ENCODE measurements around the gene TNFRSF4.
A peak's percentile ranks its signal among the peaks of the same experiment; 100 is the strongest.

TNFRSF4 gene

DNA sequence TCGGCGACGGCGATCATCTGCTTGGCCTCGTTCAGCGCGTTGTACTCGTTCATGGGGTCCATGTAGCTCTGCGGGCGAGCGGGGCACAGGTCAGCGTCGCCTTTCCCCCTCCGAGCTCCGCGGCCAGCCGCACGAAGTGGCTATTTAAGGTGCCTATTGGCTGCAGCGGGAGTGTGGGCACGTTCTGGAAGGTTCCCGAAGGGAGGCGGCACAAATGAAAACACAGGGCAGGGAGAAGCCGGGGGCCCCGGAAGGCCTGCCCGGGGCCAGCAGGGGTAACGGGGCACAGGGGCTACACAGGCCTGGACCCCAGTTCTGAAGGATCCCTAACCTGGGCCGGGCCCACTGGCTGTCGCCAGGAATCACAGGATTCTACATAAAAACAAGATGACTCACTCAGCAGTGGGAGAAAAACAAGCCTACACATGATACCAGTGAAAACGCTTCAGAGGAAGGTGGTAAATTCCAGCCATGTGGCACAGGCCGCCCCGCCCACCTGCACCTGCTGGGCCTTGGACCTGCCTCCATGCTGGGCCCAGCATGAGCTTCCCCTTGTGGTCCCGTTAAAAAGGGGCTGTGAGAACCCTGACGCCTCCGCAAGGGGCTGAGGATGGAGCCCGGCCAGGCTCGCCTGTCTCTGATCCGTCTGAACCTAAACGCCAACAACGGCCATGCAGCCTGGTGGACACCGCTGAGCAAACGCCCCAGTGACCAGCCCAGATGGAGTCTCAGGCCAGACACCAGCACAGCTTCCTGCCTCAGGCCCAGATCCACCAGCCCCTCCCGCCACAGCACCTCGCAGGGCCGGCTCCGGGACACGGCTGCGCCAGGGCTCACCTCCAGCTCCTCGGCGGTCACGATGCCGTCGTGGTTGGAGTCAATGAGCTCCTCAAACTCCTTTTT, 3.9 kb upstream of the TNFRSF4 start:
- DNase-seq: no peak

DNA sequence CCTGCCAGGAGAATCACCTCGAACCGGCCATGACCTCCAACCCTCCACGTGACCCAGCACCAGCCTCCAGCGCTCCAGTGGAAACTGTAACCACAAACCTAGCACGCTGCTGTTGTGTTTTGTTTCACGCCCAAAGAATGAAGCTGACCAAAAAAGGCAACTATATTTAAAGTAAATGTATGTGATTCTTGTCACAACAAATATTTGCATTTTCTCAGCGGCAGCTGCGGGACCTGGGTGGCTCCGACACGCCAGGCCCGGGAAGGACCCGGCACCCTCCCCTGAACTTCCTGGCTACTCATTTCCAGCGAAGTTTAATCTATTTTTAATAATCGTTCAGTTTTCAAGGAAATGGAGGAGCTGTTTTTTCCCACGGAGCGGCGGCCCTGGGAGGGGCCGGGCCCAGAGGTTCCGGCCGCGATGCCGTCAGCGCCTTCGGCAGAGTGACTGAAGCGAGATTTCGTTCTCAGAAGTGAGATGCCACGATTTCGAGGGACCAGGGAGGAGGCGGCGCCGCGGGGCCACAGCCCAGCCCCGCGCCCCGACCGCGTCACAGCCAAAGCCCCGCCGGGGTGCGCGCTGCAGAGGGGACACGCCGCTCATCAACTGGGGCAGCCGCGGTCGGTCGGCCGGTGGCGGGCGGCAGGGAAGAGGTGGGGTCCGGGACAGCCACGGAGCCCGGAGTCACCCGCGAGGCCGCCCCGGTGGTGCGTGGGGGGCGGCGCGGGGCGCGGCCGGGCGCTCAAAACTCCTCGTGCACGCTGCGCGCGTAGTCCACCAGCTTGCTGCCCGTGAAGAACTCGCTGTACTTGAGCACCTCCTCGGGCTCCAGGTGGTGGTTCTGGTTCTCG, 3.0 kb upstream of the TNFRSF4 start:
- DNase-seq: no peak

DNA sequence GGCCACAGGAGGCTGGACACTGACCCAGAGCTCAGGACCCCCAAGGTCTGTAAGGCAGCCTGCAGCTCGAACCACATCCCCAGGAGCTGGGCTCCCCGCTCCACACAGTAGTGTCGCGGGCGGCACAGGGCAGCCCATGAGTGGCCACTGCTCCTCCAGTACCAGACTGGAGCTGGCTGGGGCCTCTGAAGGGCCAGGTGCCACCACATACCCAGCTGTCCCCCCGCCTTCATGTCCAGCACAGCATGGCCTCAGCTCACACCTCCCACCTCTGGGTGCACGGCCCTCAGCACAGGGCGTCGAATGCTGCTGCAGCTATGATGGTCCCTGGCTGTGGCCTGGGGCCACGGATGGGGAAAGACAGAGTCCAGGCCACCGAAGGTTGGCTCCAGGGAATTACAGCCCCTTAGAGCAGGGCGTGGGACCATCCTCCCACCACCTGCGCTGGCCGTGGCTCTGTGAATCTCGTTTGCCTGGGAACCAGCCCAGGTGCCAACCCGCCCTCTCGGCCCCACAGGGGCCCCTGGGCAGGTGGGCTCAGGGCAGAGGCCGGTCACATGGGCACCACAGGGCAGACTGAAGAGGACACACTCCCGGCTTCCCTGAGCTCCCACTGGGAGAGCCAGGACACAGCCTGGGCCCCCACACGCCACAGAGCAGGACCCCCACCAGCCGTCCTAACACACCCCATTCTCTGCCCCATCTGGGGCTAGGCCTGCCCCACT, 2.1 kb upstream of the TNFRSF4 start:
- DNase-seq: no peak

DNA sequence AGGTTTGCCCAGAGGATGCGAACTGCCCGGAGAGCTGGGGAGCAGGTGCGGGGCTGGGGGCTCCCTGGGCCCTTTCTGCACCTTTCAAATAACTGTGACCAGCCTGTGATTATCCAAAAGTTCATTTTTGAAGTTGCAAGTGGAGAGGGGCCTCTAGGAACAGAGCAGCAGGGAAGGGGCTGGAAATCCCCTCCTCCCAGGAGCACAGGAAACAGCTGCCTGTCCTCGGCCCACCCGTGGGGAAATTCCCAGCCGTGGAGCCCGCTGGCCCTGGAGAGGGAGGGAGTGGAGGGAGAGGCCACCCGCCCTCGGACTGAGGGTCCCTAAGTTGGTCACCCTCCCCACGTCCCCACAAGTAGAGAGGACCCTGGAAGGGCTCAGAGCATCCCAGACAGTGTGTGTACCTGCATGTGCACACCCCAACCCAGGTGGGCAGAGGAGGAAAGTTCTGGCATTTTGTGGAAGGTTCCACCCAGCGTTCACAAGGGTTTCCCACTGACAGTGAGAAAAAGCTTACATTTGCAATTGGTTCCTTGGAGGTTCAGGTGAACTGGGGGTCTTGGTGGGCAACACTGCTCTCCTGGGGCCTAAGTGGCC, 1.2 kb upstream of the TNFRSF4 start:
- no peak for DNase-seq

DNA sequence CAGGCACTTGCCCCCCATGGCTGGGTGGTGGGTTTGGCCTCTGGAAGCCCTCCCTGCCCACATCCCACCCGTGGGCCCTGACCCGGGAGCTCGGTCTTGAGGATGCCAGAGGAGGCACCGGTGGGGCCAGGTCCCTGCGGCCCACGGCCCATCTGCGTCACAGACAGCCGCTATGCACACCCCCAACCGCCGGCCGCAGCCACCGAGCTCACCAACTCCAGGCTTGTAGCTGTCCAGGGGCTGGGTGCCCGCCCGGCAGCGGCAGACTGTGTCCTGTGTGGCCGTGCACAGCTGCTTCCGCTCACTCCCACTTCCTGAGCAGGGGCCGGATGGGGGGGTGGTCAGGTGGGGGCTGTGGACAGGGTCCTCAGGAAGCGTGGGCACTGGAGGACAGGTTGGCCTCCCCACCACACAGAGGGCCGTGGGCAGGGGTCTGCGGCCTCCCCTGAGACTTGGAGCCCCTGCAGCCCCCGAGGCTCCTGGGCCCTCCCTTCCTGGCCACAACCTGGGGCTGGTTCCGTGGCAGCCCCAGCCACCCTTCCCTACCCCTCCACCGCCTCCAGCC, 1.1 kb downstream of the TNFRSF4 start:
- no peak for DNase-seq

DNA sequence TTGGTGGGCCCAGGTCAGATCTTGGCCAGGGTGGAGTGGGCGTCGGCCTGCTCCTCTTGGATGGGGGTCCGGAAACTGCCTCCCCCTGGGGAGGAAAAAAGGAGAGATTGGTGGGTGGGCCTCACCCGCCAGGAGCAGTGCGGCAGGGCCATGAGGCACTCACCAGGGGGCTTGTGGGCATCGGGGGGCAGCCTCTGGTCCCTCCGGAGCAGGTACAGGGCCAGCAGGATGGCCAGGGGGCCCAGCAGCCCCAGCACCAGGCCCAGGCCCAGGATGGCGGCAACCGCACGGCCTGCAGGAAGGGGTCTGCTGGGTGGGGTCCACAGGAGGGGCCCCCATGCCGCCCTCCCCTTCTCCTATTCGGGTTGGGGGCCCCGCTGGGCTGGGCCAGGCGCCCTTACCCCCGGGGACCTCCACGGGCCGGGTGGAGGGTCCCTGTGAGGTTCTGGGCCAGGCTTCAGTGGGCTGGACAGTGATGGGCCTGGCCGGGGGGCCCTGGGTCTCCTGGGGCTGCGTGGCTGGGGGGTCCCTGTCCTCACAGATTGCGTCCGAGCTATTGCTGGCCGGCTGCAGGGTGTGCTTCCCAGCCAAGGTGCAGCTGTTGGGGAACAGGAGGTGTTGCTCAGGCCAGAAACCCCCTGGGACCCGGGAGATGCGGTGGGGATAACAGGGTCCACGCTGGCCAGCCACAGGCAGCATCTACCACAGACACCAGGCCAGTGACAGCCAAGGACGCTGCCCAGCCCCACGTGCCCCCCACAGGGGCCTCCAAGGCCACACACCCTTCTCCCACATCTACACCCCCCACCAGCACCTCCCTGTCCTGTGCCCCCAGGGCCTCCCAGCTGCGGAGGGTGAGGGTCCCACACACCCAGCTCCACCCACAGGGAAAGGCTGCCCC, 2.2 kb downstream of the TNFRSF4 start:
- DNase-seq: no peak

DNA sequence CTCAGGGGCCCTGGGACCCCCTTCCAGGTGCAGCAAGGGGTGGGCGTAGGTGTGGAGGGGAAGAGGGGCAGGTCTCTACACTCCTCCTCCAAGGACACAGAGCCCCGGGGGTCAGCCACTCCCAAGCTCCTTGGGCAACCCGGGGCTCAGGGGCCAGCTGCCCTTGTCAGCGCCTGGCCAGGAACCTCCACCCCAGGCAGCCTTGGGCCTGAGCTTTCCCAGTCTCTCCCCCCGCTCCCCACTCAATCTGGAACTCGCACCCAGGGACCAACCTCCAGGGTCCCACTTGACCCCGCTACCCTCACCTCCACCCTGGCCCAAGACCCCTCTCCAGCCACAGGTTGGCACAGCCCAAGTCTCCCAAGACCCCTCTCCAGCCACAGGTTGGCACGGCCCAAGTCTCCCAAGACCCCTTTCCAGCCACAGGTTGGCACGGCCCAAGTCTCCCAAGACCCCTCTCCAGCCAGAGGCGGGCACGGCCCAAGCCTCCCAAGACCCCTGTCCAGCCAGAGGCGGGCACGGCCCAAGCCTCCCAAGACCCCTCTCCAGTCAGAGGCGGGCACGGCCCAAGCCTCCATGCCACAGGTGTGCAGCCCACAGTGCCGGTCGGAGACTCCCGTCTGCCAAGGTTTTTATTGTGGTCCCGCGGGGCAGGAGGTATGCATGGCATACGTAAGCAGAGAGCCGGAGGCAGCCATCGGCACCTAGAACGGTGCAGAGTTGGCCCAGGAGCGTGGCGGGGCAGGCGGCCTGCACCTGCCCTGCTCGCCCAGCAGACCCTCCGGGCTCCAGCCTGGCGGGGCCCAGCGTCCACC, 3.0 kb downstream of the TNFRSF4 start:
- no peak for DNase-seq

DNA sequence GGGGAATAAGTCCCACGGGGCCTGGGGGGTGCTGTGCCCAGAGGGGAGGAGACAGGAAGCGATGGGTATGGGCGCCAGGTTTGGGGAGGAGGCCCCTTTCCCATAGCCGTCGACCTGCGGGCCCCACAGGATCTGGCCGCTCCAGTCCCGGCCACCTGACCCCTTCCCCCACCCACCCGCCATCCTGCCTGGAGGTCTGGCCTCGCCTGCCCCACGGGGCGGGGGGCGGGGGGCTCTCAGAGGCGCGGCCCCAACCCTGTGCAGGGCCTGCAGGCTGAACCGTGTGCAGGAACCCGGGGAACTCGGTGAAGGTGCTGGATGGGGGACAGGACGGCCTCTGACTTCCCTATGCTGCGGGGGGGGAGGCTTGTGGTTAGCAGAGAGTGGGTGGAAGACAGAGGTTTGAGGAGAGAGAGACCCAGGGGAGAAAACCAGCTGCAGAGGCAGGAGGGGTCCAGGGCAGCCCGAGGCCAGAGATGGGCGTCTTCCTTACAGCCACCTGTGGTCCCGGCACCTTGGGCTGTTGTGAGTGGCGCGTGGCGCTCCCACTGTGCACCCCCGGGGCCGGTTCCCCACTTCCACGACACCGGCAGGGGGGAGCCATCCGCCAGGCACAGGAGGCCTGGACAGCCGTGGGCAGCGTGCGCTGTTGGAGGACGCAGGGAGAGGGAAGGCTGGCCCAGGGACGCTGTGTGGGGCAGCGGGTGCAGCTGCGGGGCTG, 5.1 kb downstream of the TNFRSF4 start:
- peak; percentile 19 for DNase-seq

DNA sequence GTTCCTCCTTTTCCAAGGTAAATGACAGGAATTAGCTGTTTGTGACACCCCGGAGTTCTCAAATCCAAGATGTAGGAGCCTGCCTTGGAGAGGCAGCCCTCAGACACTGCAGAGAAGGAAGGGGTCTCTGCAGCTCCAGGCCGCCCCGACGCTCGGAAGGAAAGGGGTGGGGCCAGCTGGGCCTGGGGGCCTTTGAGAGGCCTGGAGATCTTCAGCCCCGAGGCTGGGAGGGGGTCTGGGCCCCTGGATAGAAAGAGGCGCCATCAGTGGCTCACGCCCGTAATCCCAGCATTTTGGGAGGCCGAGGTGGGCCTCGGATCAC, 6.4 kb downstream of the TNFRSF4 start:
- no peak for DNase-seq

DNA sequence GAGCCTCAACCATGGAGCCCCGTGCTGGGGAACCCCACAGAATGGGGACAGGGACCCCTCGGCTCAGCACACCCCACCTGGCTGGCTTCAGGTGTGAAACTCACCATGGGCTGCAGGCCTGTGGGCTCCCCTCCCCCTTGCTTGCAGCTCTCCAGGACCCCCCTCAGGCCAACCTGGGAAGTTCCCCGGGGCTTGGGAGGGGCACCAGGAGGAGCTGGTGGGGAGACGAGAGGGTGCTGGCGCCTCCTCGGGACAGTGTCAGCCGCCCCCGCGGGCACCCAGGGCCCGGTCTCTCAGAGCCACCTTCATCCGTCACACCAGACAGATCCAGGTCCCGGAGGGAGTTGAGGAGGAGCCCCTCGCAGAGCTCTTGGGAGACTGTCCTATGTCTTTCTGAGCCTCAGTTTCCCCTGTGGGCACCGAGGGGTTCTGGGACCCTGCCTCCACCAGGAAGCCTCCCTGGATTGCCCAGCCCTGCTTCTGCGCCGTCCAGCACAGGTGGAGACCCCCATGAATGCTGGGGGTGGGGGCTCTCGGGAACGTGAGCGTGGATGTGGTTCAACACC, 6.9 kb downstream of the TNFRSF4 start:
- DNase-seq: no peak

DNA sequence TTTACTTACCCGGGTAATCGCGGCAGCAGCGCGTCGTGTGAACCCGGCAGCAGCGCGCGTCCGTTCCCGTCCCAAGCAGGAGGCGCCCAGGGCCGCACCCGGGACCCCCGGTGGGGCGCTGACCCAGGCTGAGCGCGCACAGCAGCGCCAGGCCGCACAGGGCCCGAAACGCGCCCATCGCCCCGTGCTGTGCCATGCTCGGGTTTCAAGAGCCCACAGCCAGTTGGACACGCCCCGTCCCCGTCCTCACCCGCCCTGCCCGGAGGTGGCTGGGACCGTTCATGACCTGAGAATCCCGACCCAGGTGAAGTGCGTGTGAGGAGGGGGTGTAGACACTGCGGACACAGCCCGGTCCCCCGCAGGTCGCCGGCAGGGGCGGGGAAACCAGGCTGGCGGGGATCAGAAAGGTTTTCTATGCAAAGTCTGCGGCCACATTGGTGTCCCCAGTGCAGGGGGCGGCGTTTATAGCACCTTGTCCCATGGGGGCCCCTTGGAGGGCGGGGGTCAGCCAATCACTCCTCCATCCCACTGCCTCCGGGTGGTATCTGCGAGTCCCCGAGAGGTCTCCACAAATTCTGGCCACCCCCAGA, 7.5 kb downstream of the TNFRSF4 start, which contains the start of gene TNFRSF18:
Gene TNFRSF18 (minus strand): TSS at position 217 of the 590 bp plus-strand sequence. CDS start 21 bp downstream, at position 196.
- DNase-seq: no peak

DNA sequence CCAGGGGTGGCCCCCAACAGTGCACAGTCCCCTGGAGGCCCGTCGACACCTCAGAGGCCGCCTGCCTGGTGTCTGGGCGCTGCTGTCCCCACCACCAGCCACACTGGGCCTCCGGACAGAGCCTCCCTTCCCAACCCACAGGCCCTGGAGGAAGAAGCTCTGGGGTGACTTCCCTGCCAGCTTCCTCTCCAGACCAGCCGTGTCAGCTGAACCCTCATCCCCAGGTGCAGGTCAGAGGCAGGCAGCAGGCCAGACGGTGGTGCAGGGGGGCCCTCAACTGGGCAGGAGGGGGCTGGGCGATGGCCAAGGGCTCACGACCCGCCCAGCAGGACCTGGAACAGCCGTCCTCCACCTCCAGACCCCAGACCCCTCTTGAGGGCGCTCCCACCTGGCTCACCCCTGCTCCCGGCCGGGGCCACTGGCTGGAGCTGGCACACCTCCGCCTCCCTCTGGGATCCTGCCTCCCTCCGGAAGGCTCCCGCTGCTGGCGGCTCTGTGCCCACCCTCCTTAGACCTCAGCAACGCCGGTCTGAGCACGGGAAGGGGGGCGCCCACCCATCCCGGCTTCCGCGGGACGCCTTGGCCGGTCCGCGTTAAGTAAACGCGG, 8.1 kb downstream of the TNFRSF4 start:
- DNase-seq: no peak

DNA sequence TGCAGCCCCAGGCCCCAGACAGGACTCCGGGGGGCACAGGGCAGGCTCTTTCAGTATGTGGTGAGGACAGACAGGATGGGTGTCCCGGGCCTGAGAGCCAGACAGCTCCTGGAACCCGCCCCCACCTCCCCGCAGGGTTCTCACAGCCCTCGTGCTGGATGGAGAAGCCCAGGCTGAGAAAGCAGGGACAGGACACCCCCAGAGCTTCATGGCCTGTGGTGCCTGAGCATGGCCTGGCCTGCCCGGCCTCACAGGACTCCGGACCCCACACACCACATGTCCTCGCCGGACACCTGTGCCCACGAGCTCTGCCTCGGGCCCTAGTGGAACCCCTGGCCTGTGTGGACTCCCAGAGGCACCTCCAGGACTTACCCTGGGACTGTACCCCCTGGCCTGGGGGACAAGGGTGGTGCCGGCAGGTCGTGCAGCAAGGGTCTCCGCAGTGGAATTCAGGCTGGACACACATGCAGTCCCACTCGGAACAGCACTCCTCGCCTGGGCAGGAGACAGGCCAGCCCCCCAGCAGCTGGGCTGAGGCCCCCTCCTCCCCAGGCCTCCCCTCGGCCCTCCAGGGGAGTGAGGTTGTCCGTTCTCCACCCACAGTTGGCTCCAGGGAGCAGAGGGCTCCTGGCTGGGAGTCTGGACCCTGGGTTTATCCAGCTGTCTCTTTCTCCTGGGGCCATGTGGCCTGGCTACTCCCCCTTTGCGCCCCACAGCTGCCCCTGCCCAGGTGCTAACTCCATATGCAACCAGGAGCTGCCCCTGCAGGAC, 8.8 kb downstream of the TNFRSF4 start:
- no peak for DNase-seq

DNA sequence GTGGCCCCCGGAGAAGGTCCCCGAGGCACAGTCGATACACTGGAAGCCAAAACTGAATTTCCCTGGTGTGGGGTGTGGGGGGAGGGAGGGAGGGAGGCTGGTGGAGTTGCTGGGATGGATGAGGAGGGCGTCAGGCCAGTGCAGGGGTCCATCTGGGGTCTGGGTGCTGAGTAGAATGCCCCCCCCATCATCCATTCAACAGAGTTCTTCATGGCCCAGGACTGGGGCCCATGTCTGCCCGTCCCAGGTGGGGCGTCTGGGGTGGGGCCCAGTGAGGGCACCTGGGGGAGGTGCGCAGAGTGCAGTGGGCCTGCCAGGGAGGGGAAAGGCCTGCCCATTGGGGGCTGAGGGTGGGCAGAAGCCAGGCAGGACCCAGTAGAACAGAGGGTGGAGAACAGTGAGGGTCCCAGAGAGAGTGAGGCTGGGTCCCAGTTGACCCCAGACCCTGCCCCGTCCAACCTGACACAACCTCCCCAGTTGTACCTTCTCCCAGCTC, 9.5 kb downstream of the TNFRSF4 start:
- no peak for DNase-seq

DNA sequence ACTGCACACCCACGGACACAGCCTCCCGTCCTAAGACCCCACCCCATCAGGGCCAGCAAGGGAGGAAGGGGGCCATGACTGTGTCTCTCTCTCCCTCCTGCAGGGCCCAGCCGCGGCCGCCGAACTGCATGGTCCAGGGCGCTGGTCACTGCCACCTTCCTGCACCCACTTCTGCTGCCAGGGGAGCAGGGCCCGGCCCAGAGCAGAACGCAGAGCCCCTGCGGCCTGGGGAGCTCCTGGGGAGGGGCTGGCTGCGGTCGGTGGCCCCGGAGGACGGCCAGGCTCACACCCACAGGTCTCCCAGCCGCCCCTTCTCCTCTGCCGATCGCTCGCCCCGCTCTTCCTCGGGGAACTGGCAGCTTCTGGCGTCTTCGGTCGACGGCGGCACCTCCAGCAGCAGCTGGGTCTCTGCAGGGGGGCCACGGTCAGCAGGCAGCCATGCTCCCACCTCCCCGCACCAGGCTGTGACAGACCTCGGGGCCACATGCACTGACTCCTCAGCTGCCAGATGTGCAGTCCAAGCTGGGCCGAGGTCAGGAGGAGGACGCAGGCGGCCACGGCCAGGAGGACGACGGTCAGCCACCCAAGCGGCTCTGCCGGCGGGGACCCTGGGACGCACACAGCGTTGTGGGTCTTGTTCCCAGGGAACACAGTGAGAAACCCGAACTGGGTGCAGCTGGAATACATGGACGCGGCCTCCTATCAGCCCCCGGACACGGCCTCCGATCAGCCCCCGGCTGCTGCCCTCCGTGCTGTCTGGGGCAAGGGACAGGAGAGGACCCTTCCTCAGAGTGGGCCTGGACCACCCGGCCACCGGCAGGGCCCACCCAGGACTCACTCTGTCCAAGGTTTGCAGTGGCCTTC, 10.2 kb downstream of the TNFRSF4 start:
- no peak for DNase-seq

DNA sequence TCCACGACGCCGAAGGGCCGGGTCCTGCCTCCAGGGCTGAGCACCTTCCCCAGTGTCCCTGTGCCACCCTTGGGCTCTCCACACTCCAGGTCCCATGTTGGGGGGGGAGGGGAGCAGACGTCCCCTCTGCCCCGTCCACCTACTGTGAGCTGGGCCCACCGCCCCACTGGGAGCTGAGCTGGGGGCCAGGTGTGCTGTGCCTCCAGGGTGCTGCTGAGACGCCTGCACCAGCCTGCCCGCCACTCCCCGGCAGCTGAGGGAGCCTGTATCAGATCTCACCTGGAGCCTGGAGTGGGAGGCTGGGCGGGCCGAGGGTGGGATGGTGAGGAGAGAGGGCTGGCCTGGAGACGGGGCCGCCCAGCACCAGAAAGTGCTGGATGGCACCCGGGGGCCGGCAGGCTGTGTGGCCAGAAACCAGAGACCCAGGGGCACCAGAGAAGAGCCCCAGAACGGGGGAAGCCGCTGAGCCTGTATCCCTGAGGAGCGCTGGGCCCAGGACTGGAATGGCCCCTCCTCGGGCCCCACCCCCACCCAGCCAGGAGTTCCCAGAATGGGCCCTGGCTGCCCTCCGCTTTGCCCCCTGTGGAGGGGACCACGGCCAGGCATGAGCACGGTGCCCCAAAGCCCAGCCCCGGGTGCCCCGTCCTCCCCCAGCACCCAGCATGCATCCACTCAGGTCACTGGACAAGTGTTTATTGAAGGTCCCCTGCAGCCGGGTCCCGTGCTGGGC, 11.0 kb downstream of the TNFRSF4 start:
- DNase-seq: no peak
